GM19238 (cell line): ENCODE results near the gene DOK6.
"Not testable (repeated sequence)": the region's sequence is repeated elsewhere in the genome, so short reads cannot be mapped to it uniquely, and the experiment has no call there.

ENCODE experiments used
- DNase-seq: peaks from one replicate; pipeline ENCODE4 v3.0.0; 2011; ENCODE audit warnings: low spot score; ENCODE audit not compliant: insufficient read length

DOK6 gene

GRCh38 chr18:69622184-69622583 is 221.5 kb downstream of the DOK6 start:
- DNase-seq: no peak

- no peak for DNase-seq
These were observed 222.3 kb downstream of the DOK6 start for GRCh38 chr18:69622961-69623360.

DNA sequence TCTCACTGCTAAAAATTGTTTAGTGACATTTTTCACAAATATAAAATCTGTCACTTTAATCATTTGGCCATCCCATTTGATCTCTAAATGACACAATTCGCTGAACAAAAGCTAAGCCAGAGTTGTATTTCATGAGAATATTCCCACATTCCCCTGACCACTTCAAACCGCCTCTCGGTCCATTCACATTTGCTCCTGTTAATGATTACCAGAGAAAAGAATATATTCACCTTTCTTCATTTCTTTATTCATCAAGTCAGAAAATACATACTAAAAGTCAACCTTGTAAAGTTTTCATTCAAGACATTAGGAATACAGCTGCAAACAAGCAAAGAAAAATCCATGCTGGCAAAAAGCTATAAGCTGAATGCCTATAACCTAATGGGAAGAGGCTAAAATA is 225.5 kb downstream of the DOK6 start:
- no peak for DNase-seq

- DNase-seq: no peak
These were observed 226.1 kb downstream of the DOK6 start for GRCh38 chr18:69626643-69627242.

DNA sequence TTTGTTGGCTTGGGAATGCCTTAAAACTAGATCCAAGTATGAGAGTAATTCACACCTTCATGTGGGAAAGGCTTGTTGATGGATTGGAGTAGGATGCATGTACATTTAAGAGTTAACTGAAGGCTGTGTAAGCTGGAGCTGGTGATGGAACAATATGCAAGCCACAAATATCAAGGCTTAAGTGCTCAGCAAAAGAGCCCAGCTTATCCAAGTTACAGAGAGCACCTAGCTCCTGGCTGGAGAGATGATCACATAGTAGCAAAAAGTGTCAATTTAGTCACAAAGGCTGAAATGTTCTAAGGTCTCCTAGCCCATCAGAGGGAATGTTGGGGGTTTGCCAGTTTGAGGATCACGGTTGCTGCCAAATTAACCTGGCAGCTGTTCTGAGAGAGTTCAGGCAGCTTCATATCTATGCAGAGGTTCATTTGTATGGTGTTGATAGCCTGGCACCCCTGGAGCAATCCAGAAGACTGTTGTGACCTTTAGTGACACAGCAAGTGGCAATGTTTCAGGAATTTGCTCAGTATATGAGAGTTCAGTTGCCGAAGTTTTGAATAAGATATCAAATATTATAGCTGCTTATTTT is 228.2 kb downstream of the DOK6 start:
- no peak for DNase-seq

DNA sequence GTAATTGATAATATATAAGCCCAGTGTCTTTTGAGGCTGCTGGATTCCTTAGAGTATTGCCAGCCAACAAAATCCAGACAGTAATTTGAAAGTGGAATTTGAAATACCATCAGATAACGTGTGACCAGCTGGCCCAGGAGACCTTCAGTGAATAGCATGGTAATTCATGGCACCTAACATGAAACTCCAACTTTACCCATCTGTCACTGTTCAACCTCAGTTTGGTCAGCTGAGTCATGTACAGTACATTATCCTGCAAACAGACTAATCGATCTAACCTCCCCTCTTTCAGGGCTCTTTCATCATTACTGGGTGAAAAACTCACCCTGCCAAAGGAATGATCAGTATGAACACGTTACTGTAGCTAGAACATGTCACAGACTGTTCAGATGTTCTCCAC is 230.6 kb downstream of the DOK6 start:
- DNase-seq: no peak

GRCh38 chr18:69635482-69635881 is 234.8 kb downstream of the DOK6 start:
- DNase-seq: no peak

- no peak for DNase-seq
These were observed 236.0 kb downstream of the DOK6 start for GRCh38 chr18:69636529-69637301.

DNA sequence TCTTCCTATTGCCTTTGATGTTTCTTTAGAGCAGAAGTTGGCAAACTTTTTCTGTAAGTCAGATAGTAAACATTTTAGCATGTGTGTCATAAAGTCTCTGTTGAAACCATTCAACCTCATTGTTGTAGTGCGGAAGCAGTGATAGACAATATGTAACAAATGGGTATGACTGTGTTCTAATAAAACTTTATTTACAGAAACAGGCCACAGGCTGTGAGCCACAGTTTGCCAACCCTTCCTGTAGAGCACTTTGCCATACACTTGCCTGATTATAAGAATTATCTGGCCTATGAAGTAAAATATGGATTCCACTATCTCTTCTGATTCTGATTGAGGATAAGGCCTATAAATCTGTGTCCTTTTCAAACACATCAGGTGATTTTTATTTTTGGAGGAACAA is 237.4 kb downstream of the DOK6 start:
- no peak for DNase-seq

- no peak for DNase-seq
These were observed 247.0 kb downstream of the DOK6 start for GRCh38 chr18:69647702-69648101.

GRCh38 chr18:69648486-69648885 is 247.8 kb downstream of the DOK6 start:
- DNase-seq: no peak

GRCh38 chr18:69649684-69650083 is 249.0 kb downstream of the DOK6 start:
- no peak for DNase-seq

DNA sequence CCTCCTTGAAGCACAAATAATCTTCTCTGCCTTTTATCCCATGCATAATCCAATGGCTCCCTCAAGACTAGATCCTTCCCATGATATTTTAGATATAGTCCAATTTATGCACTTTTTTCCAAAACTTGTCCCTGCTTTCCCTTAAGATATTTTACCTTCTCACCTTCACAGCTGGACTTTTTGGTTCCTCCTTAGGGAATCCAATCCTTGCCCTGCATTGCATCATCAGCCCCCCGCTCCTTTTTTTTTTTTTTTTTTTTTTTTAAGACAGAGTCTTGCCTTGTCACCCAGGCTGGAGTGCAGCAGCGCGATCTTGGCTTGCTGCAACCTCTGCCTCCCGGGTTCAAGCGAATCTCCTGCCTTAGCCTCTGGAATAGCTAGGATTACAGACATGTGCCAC is 250.6 kb downstream of the DOK6 start:
- DNase-seq: no peak

GRCh38 chr18:69655816-69656215 is 255.1 kb downstream of the DOK6 start:
- no peak for DNase-seq

- no peak for DNase-seq
These were observed 257.4 kb downstream of the DOK6 start for GRCh38 chr18:69658103-69658502.

GRCh38 chr18:69658685-69659084 is 258.0 kb downstream of the DOK6 start:
- DNase-seq: no peak

DNA sequence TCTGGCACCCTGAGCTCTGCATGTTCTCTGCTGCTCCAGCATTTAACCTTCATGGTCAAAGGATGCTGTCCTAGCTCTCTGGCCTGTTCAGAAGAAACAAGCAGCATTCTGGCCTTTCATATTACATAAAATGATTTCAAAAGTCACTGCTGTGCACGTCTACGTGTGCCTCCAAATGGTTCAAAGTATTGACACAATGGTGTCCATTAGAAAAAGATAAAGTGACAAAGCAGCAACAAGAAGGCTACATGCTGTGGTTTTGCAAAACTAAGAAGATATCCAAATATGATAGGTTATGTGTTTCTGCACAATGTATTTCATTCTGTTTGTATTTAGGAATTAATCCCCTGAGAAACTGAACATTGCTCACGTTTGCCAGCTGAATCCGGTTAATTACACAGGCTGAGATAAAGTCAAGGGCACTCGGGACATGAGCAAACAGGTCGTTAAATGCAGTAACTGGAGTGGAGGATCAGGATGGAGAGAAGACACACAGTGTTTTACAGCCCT is 258.5 kb downstream of the DOK6 start:
- DNase-seq: no peak

- not testable (repeated sequence) for DNase-seq
These were observed 261.4 kb downstream of the DOK6 start for GRCh38 chr18:69662090-69662489.

- no peak for DNase-seq
These were observed 263.7 kb downstream of the DOK6 start for GRCh38 chr18:69664399-69664798.

- no peak for DNase-seq
These were observed 273.7 kb downstream of the DOK6 start for GRCh38 chr18:69674292-69674877.

GRCh38 chr18:69674966-69675365 is 274.3 kb downstream of the DOK6 start:
- no peak for DNase-seq

- DNase-seq: no peak
These were observed 276.9 kb downstream of the DOK6 start for GRCh38 chr18:69677595-69677994.
